ENCODE data around the gene ASPM.
"Not testable (repeated sequence)": the region's sequence is repeated elsewhere in the genome, so short reads cannot be mapped to it uniquely, and the experiment has no call there.

Gene ASPM

DNA sequence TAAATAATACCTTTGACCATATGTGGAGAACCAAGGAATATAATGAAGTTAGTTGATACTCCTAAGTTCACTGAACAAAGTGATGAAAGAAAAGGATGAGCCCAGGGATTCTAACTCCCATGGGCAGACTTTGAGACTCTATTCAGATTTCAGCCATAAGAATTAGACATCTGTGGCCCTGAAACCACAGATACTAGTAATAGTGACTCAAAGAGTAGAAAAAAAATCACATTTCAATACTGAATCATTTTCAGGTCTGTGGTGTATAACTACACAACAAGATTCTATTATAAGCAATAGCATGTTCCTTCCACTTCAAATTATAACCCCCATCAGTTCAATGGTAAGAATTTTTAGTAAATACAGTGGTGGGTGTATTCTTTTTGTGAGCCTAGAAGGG lies 63.0 kb downstream of the ASPM start:
- no peak for DNase-seq (ENCODE audit: low read depth)

DNA sequence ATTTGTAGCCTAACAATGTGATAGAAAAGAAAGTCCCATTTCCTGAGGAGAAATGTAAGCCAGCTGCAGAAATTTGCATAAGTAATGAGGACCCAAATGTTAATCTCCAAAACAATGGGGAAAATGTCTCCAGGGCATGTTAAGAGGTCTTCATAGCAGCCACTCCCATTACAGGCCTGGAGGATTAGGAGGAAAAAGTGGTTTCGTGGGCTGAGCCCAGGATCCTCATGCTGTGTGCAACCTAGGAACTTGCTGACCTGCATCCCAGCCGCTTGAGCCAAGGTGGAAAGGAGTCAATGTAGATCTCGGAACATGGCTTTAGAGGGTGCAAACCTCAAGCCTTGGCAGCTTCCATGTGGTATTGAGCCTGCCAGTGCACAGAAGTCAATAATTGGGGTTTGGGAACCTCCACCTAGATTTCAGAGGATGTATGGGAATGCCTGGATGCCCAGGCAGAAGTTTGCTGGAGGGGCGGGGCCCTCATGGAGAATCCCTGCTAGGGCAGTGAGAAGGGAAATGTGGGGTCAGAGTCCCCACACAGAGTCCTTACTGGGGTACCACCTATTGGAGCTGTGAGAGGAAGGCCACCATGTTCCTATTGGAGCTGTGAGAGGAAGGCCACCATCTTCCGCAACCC lies 65.2 kb downstream of the ASPM start:
- no peak for DNase-seq (ENCODE audit: low read depth)

DNA sequence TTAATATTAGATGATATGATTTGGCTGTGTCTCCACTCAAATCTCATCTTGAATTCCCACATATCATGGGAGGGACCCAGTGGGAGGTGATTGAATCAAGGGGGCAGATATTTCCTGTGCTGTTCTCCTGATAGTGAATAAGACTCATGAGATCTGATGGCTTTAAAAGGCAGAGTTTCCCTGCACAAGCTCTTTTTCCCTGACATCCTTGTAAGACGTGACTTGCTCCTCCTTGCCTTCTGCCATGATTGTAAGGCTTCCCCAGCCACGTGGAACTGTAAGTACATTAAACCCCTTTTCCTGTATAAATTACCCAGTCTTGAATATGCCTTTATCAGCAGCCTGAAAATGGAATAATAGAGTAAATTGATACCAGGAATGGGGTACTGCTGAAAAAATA lies 66.1 kb downstream of the ASPM start:
- no peak for DNase-seq (ENCODE audit: low read depth)

DNA sequence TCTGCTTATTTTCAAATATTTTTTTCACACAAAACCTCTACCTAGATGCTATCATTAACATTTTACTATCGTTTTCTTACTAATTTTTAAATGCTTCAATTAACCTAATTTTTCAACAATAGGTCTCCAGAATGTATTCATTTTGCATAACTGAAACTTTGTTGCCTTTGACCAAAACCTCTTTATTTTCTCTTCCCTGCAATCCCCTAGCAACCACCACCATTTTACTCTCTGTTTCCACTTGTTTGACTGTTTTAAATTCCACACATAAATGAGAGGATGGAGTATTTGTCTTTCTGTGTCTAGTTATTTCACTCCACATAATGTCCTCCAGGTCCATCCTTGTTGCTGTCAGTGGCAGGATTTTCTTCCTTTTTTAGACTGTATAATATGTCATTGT lies 69.9 kb downstream of the ASPM start:
- no peak for DNase-seq (ENCODE audit: low read depth)

DNA sequence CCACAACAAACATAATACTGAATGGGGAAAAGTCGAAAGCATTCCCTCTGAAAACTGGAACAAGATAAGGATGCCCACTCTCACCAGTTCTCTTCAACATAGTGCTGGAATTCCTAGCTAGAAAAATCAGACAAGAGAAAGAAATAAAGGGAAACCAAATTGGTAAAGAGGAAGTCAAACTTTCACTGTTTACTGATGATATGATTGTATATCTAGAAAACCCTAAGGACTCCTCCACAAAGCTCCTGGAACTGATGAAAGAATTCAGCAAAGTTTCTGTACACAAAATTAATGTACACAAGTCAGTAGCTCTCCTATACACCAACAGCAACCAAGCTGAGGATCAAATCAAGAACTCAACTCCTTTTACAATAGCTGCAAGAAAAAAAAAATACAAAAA lies 72.5 kb downstream of the ASPM start:
- DNase-seq (ENCODE audit: low read depth): no peak

DNA sequence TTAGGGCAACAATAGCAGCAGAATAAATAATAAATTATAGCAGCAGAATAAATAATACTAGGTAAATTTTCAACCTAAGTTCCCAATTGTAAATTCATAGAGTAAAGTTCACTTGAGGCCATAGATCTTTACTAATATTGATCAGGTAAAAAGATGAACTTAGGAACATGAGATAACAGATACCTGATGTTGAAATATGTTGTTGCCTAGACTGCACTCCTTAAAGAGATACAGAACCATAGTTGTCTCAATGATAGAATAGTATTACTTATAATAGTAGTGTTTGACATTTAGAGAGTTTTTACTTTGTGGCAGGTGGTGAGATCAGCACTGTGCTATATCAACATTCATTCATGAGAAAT lies 79.0 kb downstream of the ASPM start:
- no peak for DNase-seq (ENCODE audit: low read depth)

DNA sequence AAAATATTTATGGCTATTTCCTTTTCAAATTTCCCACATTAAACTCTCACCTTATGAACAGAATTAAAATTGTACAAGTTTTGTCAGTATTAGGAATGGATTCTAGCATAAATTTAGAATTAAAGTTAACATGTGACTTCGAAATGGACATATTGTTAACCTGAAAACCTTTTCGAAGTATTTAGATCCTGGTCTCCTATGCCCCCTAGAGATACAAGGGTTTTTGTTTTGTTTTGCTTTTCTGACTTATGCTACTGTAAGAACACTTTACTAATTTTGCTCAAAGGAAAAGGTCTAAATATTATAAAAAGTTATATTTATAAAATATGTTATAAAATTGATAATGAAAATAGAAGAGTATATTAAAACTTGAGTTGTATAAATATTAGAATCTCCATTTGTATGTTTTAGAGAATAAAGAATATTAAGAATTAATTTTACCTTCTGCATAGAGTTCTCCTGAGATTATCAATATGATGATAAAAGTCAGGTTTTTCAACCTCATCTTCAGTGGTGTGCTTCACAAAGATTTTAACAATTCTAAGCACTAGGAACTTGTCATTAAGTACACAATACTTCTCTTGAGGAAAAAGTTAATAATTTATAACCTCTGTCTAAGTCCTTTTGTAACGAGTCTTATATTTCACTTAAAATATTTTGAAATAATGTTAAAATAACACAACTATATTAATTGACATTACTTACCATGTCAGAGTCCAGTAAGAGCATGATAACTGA lies 79.6 kb downstream of the ASPM start, which contains the start of gene F13B:
Gene F13B (minus strand): TSS at position 542 of the 738 bp plus-strand sequence. CDS start 37 bp downstream, at position 505.
- no peak for DNase-seq (ENCODE audit: low read depth)

DNA sequence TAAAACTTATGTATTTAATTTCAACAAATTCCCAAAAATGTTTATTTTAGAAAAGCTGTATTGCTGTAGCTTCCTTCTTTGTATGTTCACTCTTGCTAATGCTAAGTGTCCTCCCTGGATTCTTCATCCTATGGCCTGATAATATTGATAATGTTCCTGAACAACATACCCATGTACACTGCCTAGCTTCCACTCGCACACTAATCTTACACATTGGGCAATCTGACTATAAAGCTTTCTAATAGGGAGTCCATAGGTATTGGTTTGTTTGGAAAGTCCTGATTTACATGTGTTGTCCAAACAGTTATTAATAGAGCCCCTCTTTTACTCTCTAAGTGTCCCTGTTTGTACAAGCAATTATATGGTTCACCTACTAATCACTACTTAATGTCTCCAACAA lies 80.2 kb downstream of the ASPM start:
- DNase-seq (ENCODE audit: low read depth): no peak

DNA sequence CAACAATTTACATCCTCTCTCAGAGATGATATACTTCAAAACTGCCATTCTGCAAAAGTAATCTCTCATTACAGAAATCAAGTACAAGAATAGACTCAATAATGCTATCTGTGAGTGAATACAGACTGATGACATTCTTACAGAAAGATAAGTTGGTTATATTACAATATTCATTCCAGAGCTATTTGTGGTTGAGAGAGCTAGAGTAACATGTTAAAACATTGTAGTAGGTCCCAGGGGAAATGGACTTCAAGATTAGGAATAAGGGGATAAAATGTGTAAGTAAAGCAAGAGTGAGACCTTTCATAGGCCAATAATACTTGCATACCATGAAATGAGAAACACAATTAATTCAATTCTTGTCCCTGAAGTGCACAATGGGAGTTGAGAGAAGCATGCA lies 80.9 kb downstream of the ASPM start:
- no peak for DNase-seq (ENCODE audit: low read depth)

DNA sequence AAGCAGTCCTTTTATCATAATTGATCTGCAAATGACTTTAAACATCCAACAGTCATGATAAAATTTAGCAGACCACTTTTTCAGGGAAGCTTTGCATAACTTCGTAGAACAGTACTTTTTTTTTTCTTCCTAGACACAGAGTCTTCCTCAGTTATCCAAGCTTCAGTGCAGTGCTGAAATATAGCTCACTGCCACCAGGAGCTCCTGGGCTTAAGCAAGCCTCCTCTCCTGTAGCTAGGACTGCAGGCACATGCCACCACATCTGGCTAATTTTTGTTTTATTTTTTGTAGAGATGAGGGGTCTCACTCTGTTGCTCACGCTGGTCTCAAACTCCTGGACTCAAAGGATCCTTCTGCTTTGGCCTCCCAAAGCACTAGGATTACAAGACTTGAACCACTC lies 83.3 kb downstream of the ASPM start:
- no peak for DNase-seq (ENCODE audit: low read depth)

DNA sequence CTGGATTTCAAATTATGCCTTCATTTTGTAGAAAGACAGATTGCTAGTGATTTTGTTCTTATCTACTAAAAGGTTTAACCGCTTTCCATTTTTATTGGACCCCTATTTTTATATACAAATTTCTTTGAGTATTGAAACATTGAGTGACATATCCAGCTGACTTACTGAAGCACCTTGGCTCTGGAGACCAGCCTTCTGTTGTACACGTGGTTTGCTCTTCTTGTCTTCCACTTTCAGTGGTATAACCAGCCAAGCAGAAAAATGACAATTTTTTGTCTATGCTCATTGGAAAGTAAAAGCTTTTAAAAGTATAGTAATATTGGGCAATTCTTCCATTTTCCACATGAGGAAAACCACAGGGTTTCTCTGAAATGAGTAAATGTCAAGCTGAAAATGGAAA lies 83.8 kb downstream of the ASPM start:
- DNase-seq (ENCODE audit: low read depth): no peak

DNA sequence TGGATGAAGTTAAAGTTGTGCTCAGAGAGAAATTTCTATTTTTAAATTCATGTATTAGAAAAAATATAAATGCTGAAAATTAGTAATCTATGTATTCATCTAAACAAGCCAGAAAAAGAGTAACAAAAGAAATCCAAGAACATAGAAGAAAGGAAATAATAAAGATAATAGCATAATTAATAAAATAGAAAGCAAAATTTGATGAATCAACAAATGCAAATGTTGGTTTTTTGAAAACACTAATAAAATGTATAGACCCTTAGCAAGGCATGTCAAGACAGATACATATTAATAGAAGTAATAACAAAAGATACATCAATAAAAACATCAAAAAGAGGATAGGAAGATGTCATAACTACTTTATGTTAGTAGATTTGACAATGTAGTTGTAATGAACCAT lies 97.4 kb downstream of the ASPM start:
- no peak for DNase-seq (ENCODE audit: low read depth)

DNA sequence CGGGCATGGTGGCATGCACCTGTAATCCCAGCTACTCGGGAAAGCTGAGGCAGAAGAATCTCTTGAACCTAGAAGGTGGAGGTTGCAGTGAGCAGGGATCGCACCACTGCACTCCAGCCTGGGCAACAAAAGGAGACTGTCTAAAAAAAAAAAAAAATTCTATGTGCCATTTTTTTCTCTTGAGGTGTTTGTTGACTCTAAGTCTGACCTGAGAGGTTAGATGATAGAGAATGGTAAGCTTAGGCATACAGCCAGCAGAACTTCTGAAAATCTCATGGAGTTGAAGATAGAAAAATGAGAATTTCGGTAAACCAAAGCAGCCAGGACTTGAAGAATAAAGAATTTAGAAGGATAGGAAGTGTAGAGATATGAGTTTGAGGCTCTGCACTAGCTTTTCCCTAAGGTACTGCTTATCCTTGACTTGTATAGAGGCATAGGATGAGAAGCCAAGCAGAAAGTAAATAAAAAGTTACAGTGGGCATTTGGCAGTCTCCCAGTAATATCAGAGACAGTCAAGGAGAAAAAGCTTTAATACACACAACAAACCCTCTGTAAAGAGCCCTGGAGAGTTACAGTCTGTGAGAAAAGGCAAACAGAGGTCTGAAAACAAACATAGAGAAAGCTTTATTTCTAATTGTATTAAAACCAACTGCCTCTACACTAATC lies 103.7 kb downstream of the ASPM start:
- DNase-seq (ENCODE audit: low read depth): no peak

DNA sequence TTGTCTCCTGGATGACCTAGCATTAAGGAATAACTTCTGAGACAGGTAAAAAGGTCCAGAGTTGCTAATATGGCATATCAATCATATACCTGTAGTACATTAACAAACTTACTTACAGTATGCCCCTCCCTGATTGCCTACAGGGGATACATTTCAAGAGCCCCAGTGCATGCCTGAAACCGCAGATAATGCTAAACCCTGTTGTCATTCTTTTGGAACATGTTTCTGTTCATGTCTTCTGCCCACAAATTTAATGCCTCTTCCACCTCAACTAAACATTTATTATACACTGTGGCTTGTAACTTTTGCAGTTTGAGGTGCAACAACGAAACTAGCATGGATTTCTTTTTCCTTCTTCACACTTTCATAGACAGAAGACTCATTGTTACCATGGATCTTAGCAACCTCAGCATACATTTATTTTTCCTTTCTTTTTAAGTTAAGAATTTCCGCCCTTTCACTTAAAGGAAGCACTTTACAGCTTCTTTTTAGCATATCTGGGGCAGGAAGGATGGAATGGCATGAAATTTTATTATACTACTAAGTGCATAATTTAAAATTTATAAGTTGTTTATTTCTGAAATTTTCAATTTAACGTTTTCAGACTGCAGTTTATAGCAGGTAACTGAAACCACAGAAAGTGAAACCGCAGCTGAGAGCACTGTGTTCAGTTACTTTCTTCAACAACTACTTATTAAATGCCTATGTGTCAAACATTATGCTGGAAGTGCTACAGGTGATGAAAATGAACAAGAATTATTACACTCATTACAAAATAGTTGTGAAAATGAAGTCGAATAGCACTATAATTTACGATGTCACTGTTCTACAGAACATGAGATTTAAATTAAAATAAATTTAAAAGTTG lies 104.7 kb downstream of the ASPM start:
- DNase-seq (ENCODE audit: low read depth): no peak

DNA sequence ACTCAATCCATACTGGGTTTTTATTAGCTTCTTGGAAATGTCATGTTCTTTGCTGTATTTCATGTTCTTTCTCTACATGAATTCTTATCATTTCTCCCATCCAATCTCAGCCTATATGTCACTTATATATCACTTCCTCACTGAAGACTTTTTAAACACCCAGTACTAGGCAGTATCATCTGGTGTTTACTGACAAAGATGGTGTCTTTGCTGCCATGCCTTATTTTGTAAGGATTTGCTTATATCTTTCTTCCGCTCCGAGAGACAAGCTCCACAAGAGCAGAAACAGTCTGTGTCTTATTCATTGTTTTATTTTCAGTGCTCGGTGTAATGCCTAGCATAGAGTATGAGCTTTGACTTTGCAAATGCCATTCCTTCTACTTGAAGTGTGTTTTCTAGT lies 109.6 kb downstream of the ASPM start:
- no peak for DNase-seq (ENCODE audit: low read depth)

DNA sequence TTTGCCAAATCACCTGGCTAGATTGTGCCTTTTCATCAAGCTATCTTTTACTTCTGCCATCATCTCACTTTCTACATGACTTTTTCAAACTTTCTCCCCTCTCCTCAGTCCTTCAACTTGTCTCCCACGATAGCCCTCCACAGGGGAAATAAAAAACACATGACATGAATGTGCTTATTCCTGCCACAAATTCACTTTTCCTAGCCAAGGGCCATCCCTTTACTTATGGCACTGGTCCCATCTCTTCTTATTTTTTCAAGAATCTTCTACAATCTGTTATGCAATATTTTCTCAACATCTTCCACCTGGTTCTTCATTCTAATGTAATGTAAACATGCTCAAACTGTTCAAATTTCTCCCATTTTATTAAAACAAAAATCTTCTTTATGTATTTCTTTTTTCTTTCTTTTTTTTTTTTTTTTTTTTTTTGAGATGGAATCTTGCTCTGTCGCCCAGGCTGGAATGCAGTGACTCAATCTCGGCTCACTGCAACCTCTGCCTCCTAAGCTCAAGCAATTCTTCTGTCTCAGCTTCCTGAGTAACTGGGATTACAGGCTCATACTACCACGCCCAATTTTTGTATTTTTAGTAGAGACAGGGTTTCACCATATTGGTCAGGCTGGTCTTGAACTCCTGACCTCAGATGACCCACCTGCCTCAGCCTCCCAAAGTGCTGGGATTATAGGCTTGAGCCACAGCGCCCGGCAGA lies 111.7 kb downstream of the ASPM start:
- DNase-seq (ENCODE audit: low read depth): not testable (repeated sequence)

All from T-helper 22 cell (primary cell).